ENCODE measurements around the gene PSMB8.

GRCh38 chr6:32844839-32845383 is 1.1 kb upstream of the PSMB8 start:
- no peak for TF ChIP-seq CTCF (conservative IDR thresholded peaks at IDR 0.05; ENCODE audit: low read depth, low read length)
- no peak for TF ChIP-seq EZH2phosphoT487 (IDR thresholded peaks at IDR 0.05; ENCODE audit: borderline replicate concordance, low read length)
- TF ChIP-seq EZH2 (IDR thresholded peaks at IDR 0.05; ENCODE audit: low read length, unreplicated experiment), result no peak
